ENCODE data around the gene BARX2. TPM values are rescaled to one million over a fixed set of nuclear protein-coding genes. Genes with fewer than 3 reads are reported as not detected.

Gene BARX2
- total and polyA plus RNA-seq, 2 donors (not counting 3 experiments of a cell fraction or from before 2014, with no cell fraction given), result not detected

DNA sequence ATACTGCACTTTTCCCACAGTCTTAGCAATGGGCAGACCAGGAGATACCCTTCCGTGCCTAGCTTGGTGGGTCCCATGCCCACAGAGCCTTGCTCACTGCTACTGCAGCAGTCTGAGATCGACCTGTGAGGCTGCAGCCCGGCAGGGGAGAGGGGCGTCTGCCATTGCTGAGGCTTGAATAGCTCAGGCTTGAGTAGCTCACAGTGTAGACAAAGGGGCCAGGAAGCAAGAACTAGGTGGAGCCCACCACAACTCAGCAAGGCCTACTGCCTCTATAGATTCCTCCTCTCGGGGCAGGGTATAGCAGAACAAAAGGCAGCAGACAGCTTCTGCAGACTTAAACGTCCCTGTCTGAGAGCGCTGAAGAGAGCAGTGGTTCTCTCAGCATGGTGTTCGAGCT, 118.1 kb downstream of the BARX2 start:
- H4K20me1 ChIP-seq (replicated peaks; ENCODE audit: control insufficient read depth, extremely low read depth, insufficient read depth, low read length), result no peaks in the 10 kb centered on the region
- no peaks in the 10 kb centered on the region for H3K9me3 ChIP-seq (replicated peaks; ENCODE audit: control insufficient read depth, insufficient read depth, low read length)
- FAIRE-seq (no peak), DNase-seq (ENCODE audit: low read depth, low spot score) (no peak)
- no peaks in the 10 kb centered on the region for H3K27me3 ChIP-seq (ENCODE audit: control insufficient read depth in 2 of 2, insufficient read depth in 2 of 2, low read length in 2 of 2)
- intact Hi-C loops (cut with micrococcal nuclease), result no loop called here
- H3K4me3 ChIP-seq (replicated peaks in 1 of 3; ENCODE audit: insufficient read depth in 1 of 3, low read depth in 1 of 3, low read length in 3 of 3), result no peak overlapping the region
- H3K36me3 ChIP-seq (ENCODE audit: control insufficient read depth in 2 of 2, extremely low read depth in 1 of 2, insufficient read depth in 2 of 2, low read length in 2 of 2), result no peaks in the 10 kb centered on the region
- BruUV-seq (replicated peaks), result no TSS peak
- POLR2A ChIA-PET, result no interaction called here
- H3K4me1 ChIP-seq (ENCODE audit: control insufficient read depth, extremely low read depth, insufficient read depth, low read length), result no peaks in the 10 kb centered on the region
- H3K9me1 ChIP-seq (replicated peaks; ENCODE audit: control insufficient read depth, extremely low read depth, insufficient read depth, low read length), result no peaks in the 10 kb centered on the region
- H3K9ac ChIP-seq (replicated peaks; ENCODE audit: extremely low read depth, insufficient read depth, low read length), result no peak overlapping the region
- CTCF ChIA-PET, result no interaction called here
- dilution Hi-C loops (cut with MboI; ENCODE audit: extremely low pct_ligation_motif_present, low sequenced_read_pairs), result no loop called here
- H3K27ac ChIP-seq (ENCODE audit: insufficient read depth, low read depth, low read length), result no peak overlapping the region
- no peak overlapping the region for H3K4me2 ChIP-seq (ENCODE audit: insufficient read depth, low read length)
- no peaks in the 10 kb centered on the region for H3K79me2 ChIP-seq (ENCODE audit: control insufficient read depth, insufficient read depth, low read length)
- no peak for TF ChIP-seq FOS (IDR thresholded peaks at IDR 0.05; ENCODE audit: borderline replicate concordance, insufficient read depth, low read length)
- TF ChIP-seq JUN (IDR thresholded peaks at IDR 0.05; ENCODE audit: borderline replicate concordance, insufficient read depth, insufficient read length, low read depth), result no peak
- no peak for TF ChIP-seq POLR2AphosphoS5 (IDR thresholded peaks at IDR 0.05; ENCODE audit: insufficient read depth, low read depth, low read length)
- TF ChIP-seq MYC (IDR thresholded peaks at IDR 0.05; ENCODE audit: low read depth, low read length), result no peak
- TF ChIP-seq, protein P1, sequence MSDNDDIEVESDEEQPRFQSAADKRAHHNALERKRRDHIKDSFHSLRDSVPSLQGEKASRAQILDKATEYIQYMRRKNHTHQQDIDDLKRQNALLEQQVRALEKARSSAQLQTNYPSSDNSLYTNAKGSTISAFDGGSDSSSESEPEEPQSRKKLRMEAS (IDR thresholded peaks at IDR 0.05; ENCODE audit: insufficient read depth, insufficient read length), result no peak
- TF ChIP-seq GATA2 (IDR thresholded peaks at IDR 0.05; ENCODE audit: insufficient read depth, insufficient read length, low read depth, low read length), result no peak
- TF ChIP-seq EZH2 (IDR thresholded peaks at IDR 0.05; ENCODE audit: borderline replicate concordance, low read depth, low read length, severe bottlenecking), result no peak
- TF ChIP-seq POLR2A (IDR thresholded peaks at IDR 0.05; ENCODE audit: low read depth, low read length), result no peak
- TF ChIP-seq, protein P2, sequence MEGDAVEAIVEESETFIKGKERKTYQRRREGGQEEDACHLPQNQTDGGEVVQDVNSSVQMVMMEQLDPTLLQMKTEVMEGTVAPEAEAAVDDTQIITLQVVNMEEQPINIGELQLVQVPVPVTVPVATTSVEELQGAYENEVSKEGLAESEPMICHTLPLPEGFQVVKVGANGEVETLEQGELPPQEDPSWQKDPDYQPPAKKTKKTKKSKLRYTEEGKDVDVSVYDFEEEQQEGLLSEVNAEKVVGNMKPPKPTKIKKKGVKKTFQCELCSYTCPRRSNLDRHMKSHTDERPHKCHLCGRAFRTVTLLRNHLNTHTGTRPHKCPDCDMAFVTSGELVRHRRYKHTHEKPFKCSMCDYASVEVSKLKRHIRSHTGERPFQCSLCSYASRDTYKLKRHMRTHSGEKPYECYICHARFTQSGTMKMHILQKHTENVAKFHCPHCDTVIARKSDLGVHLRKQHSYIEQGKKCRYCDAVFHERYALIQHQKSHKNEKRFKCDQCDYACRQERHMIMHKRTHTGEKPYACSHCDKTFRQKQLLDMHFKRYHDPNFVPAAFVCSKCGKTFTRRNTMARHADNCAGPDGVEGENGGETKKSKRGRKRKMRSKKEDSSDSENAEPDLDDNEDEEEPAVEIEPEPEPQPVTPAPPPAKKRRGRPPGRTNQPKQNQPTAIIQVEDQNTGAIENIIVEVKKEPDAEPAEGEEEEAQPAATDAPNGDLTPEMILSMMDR (IDR thresholded peaks at IDR 0.05; ENCODE audit: extremely low read depth in 1 of 2, insufficient read depth in 1 of 2, low read depth in 1 of 2, low read length in 2 of 2), result no peak
- H2AFZ ChIP-seq (ENCODE audit: low read depth, low read length), result no peak overlapping the region

Other genes starting within 250 kb of the BARX2 start
- gene ARHGAP32, start 183.5 kb upstream of the BARX2 start, total RNA-seq, result 6.4 and 9.1 TPM in 2 replicates
- 3.4 TPM in 2 replicates for gene ARHGAP32, start 183.5 kb upstream of the BARX2 start, polyA plus RNA-seq

All from endothelial cell of umbilical vein (primary cell).